Cerebellar cortex (tissue), 1 donor: Measurements from ENCODE around the gene UBE2E2.

Experiments used
- DNase-seq: peaks from one replicate; pipeline ENCODE4 v3.0.0-alpha.2; 2015; ENCODE audit warnings: low spot score

Gene UBE2E2

GRCh38 chr3:23480329-23480714 is 277.2 kb downstream of the UBE2E2 start:
- DNase-seq = no peak

GRCh38 chr3:23481011-23481615 is 278.0 kb downstream of the UBE2E2 start:
- no peak for DNase-seq

- no peak for DNase-seq
Measured at GRCh38 chr3:23481616-23482278, 278.6 kb downstream of the UBE2E2 start.

- no peak for DNase-seq
Measured at GRCh38 chr3:23484386-23484785, 281.3 kb downstream of the UBE2E2 start.

- DNase-seq = no peak
Measured at GRCh38 chr3:23485922-23486321, 282.8 kb downstream of the UBE2E2 start.

DNA sequence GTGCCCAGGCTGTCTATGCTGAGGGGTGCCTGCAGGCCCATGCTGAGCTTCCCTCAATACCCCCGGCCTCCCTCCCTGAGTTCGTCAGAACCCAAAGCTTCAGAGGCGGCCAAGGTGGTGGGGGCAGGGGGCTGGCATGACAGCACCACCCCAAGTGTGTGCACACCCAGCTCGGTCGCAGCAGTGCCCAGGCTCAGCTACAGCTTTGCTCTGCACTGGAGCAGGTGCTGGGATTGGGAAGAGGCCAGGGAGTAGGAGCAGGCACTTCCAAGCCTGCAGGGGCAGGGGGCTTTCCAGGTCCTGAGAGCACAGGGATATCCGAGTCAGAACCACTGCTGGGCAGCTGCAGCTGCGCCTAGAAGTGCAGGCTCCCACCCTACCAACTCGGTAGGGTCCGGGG is 283.9 kb downstream of the UBE2E2 start:
- no peak for DNase-seq

GRCh38 chr3:23488618-23489017 is 285.5 kb downstream of the UBE2E2 start:
- no peak for DNase-seq

- DNase-seq = no peak
Measured at GRCh38 chr3:23489300-23490158, 286.4 kb downstream of the UBE2E2 start.

DNA sequence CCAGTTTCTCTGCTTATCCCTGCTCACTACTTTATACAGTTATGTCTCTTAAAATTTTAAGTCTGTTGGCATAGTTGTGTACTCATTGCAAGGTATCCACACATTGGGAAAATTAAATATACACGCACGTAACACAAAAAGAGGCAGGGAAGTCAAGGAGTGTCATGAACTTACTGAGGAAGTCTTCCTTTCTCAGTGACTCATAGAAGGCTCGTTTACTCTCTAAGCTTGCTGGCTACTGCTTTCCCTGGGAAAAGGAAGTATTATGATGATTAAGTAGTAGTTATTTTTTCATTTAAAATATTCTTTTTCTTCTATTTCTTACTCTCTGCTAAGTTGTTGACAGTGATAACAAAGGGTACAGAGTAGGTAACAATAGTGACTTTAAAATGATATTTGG is 287.3 kb downstream of the UBE2E2 start:
- no peak for DNase-seq

- no peak for DNase-seq
Measured at GRCh38 chr3:23492057-23492456, 288.9 kb downstream of the UBE2E2 start.

- DNase-seq = no peak
Measured at GRCh38 chr3:23493889-23494288, 290.8 kb downstream of the UBE2E2 start.

DNA sequence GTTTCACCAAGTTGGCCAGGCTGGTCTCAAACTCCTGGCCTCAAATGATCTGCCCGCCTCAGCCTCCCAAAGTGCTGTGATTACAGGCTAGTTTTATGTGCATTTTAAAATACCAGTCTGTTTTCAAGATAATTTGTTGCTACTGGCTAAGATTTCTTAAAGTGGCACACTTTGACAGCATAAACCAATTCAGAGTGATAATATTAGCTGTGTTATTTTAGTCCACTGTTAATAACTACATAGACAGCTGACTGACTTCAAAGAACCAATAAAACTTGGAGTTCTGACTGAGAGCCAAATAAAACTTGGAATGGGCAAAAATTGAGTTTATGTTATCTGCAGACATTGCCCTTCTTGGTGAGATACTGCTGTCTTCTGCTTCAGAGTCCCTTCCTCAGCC is 291.8 kb downstream of the UBE2E2 start:
- no peak for DNase-seq

DNA sequence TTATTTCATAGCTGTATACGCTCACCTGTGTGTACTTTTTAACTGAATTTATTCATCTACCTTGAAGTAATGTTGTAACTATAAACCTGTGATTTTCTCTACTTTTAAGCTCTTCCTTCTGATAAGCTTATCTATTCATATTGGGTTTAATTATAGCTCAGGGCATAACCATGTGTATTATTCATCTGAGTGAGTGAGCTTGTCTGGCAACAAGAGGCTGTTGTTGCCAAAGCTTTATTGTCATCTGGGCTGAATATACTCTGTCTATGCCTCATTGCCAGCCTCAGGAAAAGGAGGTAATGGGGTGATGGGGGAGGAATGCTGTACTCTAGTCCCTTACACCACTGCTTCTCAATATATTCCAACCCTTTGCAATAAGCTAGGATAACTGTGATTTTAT is 292.4 kb downstream of the UBE2E2 start:
- no peak for DNase-seq

DNA sequence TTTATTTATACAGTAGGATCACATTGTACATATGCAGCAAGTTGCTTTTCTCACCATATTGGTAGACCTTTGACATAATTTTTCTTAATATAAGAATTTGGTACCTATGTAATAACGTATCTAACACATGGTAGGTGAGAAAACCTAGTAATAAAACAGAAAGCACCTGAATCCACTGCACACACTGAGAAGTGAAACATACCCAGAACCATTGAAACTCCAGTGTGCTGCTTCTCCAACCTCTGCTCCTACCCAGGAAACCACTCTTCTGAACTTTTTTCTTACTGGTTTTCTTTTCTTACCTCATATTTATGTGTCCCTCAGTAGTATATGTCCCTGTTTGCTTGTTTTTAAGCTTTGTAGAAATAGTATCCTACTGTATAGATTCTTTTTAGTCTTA is 293.0 kb downstream of the UBE2E2 start:
- DNase-seq = no peak

DNA sequence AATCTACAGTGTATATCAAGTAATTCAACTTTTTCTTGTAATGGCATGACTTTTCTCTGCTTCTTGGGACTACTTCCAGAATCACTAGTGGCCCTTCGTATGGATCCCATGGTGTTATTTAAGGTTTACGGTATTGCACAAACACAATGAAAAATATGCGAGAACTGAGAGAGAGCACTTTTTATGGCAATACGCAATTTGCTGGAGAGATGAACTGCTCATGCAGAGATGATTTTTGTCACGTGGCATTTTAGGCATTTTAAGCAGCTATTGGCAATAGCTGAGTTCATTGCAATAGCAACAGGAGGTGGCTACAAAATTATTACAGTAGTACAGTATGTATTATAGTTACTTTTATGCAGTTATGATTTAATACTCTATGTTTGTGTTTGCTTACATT is 294.0 kb downstream of the UBE2E2 start:
- no peak for DNase-seq

DNA sequence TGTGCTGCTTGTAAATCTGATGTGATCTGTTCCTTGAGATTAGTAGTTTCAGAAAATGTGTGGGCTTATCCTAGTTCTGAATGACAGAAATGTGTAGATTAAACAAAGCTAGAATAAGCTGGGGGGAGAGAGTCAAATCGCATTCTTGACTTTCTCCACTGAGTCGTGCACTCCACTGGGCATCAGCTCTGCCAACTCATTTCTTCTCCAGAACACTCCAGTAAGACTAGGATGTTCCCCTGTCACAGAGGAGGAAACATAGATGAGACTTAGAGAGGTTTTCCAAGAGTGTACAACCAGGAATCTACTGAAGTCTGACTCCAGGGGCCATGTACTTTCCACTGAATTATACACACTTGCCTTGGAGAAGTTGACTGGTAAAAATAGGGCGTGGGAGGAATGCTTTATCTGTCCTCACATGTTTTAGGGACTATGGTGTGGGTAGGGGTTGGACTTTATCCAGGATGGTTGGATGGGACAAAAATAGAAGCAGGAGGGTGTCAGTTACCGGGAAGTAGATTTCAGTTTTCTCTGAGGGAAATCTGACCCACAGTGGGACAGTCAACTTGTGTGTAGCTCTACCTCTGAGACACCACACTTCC is 298.2 kb downstream of the UBE2E2 start:
- DNase-seq = no peak

- no peak for DNase-seq
Measured at GRCh38 chr3:23508464-23508863, 305.3 kb downstream of the UBE2E2 start.

DNA sequence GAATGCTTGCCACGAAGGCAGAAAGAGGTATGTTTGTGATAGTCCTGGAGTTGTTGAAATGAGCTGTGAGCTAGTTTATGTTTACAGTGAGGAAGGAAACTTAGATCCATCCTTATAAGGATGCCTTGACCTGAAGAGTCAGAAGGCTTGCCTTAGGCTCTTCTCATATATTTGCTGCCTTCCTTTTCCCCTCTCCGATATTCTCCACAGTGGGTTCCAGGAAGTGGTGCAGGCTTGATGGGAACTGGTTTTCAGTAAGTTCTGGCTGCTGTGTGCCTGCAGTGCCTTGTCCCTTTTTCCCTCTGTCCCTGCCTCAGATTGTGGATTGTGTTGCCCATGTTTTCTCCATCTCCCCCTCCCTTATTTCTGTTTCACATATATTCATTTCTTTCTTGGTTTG is 315.3 kb downstream of the UBE2E2 start:
- no peak for DNase-seq

GRCh38 chr3:23519314-23520208 is 316.4 kb downstream of the UBE2E2 start:
- no peak for DNase-seq

DNA sequence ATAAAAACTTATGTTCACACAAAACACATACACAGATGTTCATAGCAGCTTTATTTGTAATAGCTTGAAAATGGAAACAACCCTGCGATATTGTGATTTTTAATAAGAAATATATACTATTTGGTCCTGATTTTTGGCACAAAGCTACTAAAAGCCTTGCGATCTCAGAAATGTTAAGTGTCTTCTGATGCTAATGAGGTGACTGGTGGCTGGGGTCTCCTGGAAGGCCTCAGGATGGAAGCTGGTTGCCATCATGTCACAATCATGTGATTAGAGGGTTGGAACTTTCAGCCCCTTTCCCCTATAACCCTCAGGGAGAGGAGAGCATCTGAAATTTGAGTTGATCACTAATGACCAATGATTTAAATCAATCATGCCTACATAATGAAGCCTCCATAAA is 324.2 kb downstream of the UBE2E2 start:
- DNase-seq = no peak

GRCh38 chr3:23533596-23533995 is 330.5 kb downstream of the UBE2E2 start:
- DNase-seq = no peak

GRCh38 chr3:23533996-23534395 is 330.9 kb downstream of the UBE2E2 start:
- DNase-seq = no peak
